GM12891 (cell line): Measurements from ENCODE around the gene CHST6.
"Not testable (repeated sequence)": the region's sequence is repeated elsewhere in the genome, so short reads cannot be mapped to it uniquely, and the experiment has no call there.

Source experiments
- DNase-seq: peaks from one replicate; pipeline ENCODE4 v3.0.0; 2011; ENCODE audit warnings: low spot score; ENCODE audit not compliant: insufficient read length
- FAIRE-seq: peaks from 2 replicates; lab custom pipeline; 2011; peaks lifted over from hg19 to GRCh38; lab: Jason Lieb, UNC
- PAX5 ChIP-seq: IDR thresholded peaks from 2 replicates; pipeline ENCODE4 v1.6.1; 2011; ENCODE audit warnings: low read length, moderate library complexity, mild to moderate bottlenecking; ENCODE audit not compliant: insufficient read depth, severe bottlenecking
- POLR2A ChIP-seq: IDR thresholded peaks from 2 replicates; pipeline ENCODE4 v1.6.1; 2011; ENCODE audit warnings: low read depth, low read length, control low read depth
- POLR2AphosphoS5 ChIP-seq: IDR thresholded peaks from 2 replicates; pipeline ENCODE4 v1.6.1; 2011; ENCODE audit warnings: low read depth, low read length, control low read depth
- POU2F2 ChIP-seq: IDR thresholded peaks from 2 replicates; pipeline ENCODE4 v1.6.1; 2011; ENCODE audit warnings: low read depth, mild to moderate bottlenecking, control low read depth, low read length, moderate library complexity
- SPI1 ChIP-seq: IDR thresholded peaks from 2 replicates; pipeline ENCODE4 v1.6.1; 2011; ENCODE audit warnings: low read depth, low read length, control low read depth
- TAF1 ChIP-seq: IDR thresholded peaks from 2 replicates; pipeline ENCODE4 v1.6.1; 2011; ENCODE audit warnings: low read depth, low read length, control low read depth

CHST6 gene

GRCh38 chr16:75445298-75445697 is 49.9 kb downstream of the CHST6 start:
- no peak for DNase-seq
- FAIRE-seq = no peak
- no peak for TF ChIP-seq PAX5
- TF ChIP-seq SPI1 = no peak
- no peak for TF ChIP-seq TAF1
- no peak for TF ChIP-seq POU2F2

GRCh38 chr16:75443298-75443697 is 51.9 kb downstream of the CHST6 start:
- FAIRE-seq (no peak), DNase-seq (no peak)
- TF ChIP-seq PAX5 (no peak), POU2F2 (no peak), TAF1 (no peak), POLR2A (no peak), POLR2AphosphoS5 (no peak), SPI1 (no peak)

- TF ChIP-seq SPI1 (no peak), POLR2AphosphoS5 (peak; percentile 54; the same call in 1 of the 2 replicates), POLR2A (peak; percentile 72), POU2F2 (peak; percentile 27; the same call in 1 of the 2 replicates), PAX5 (no peak), TAF1 (peak; percentile 75)
- peak; percentile 47 for DNase-seq
- no peak for FAIRE-seq
Observed at GRCh38 chr16:75433732-75434413, 61.4 kb downstream of the CHST6 start.

GRCh38 chr16:75432828-75433731 is 62.2 kb downstream of the CHST6 start, which contains the start of gene CFDP1:
TSS of gene CFDP1 (minus strand) at chr16:75433503. CDS start at chr16:75433352, 151 bp downstream.
- FAIRE-seq = peak; percentile 93
- DNase-seq = peak; percentile 95
- TF ChIP-seq SPI1 (no peak), POLR2AphosphoS5 (peak; percentile 40; the same call in 1 of the 2 replicates), POLR2A (no peak), PAX5 (no peak), TAF1 (no peak), POU2F2 (0 out of 2 replicates have a peak, but pooled peaks have one; percentile 53)

- TF ChIP-seq POLR2A (no peak), POLR2AphosphoS5 (no peak), TAF1 (no peak), POU2F2 (no peak), PAX5 (no peak), SPI1 (no peak)
- FAIRE-seq = no peak
- no peak for DNase-seq
Observed at GRCh38 chr16:75429621-75430403, 65.4 kb downstream of the CHST6 start.

GRCh38 chr16:75426524-75426923 is 68.7 kb downstream of the CHST6 start:
- FAIRE-seq = not testable (repeated sequence)

GRCh38 chr16:75424105-75424762 is 71.0 kb downstream of the CHST6 start:
- DNase-seq, FAIRE-seq: not testable (repeated sequence)

More at GRCh38 chr16:75426524-75426923, 68.7 kb downstream of the CHST6 start:
- not testable (repeated sequence) for DNase-seq

- DNase-seq = no peak
- no peak for FAIRE-seq
- TF ChIP-seq PAX5 = no peak
- TF ChIP-seq TAF1 = no peak
- no peak for TF ChIP-seq POLR2AphosphoS5
- TF ChIP-seq POU2F2 = no peak
- no peak for TF ChIP-seq POLR2A
- TF ChIP-seq SPI1 = no peak
Observed at GRCh38 chr16:75423723-75424104, 71.5 kb downstream of the CHST6 start.
